Measurements from ENCODE around the gene PEX11G.

The PEX11G gene

GRCh38 chr19:7519361-7520130 lies 30.7 kb upstream of the PEX11G start:
- TF ChIP-seq EZH2phosphoT487 (IDR thresholded peaks at IDR 0.05; ENCODE audit: borderline replicate concordance, low read length) (no peak), CTCF (IDR thresholded peaks at IDR 0.05; ENCODE audit: low read depth, low read length, poor library complexity, severe bottlenecking) (no peak)
- H3K9me2 ChIP-seq (replicated peaks; ENCODE audit: control insufficient read depth, low read length): no peaks in the 10 kb centered on the region
- no peak overlapping the region for H3K4me3 ChIP-seq (ENCODE audit: low read length)
- H3K79me2 ChIP-seq (ENCODE audit: control insufficient read depth, low read length): no peaks in the 10 kb centered on the region
- no peak overlapping the region for H3K4me2 ChIP-seq (ENCODE audit: low read length)
- peaks cover 35% of the 10 kb centered on the region for H3K27me3 ChIP-seq (ENCODE audit: control insufficient read depth, low read length)
- no peaks in the 10 kb centered on the region for H3K9me3 ChIP-seq (ENCODE audit: control insufficient read depth, insufficient read depth, low read length)
- no peak overlapping the region for H3K27ac ChIP-seq (ENCODE audit: low read depth, low read length)
- H3K4me1 ChIP-seq (ENCODE audit: control insufficient read depth, low read length): peaks cover 17% of the 10 kb centered on the region
- no peaks in the 10 kb centered on the region for H3F3A ChIP-seq (ENCODE audit: control insufficient read depth, insufficient read depth)
- no peaks in the 10 kb centered on the region for H4K20me1 ChIP-seq (ENCODE audit: control insufficient read depth, insufficient read depth, low read depth, low read length)
- no peaks in the 10 kb centered on the region for H3K36me3 ChIP-seq (ENCODE audit: control insufficient read depth, low read length)

GRCh38 chr19:7516878-7517277 lies 28.0 kb upstream of the PEX11G start:
- H3F3A ChIP-seq (ENCODE audit: control insufficient read depth, insufficient read depth): no peaks in the 10 kb centered on the region
- no peaks in the 10 kb centered on the region for H4K20me1 ChIP-seq (ENCODE audit: control insufficient read depth, insufficient read depth, low read depth, low read length)
- no peak for TF ChIP-seq CTCF (IDR thresholded peaks at IDR 0.05; ENCODE audit: low read depth, low read length, poor library complexity, severe bottlenecking)
- TF ChIP-seq EZH2phosphoT487 (IDR thresholded peaks at IDR 0.05; ENCODE audit: borderline replicate concordance, low read length): no peak
- H3K36me3 ChIP-seq (ENCODE audit: control insufficient read depth, low read length): no peaks in the 10 kb centered on the region
- H3K9me2 ChIP-seq (replicated peaks; ENCODE audit: control insufficient read depth, low read length): no peaks in the 10 kb centered on the region
- no peaks in the 10 kb centered on the region for H3K9me3 ChIP-seq (ENCODE audit: control insufficient read depth, insufficient read depth, low read length)
- peaks cover 45% of the 10 kb centered on the region for H3K27me3 ChIP-seq (ENCODE audit: control insufficient read depth, low read length)
- no peak overlapping the region for H3K4me3 ChIP-seq (ENCODE audit: low read length)
- H3K79me2 ChIP-seq (ENCODE audit: control insufficient read depth, low read length): no peaks in the 10 kb centered on the region
- peak overlapping the region; percentile 21; the same call in 1 of the 2 replicates for H3K4me2 ChIP-seq (ENCODE audit: low read length)
- H3K4me1 ChIP-seq (ENCODE audit: control insufficient read depth, low read length): peaks cover 5% of the 10 kb centered on the region
- no peak overlapping the region for H3K27ac ChIP-seq (ENCODE audit: low read depth, low read length)

GRCh38 chr19:7516333-7516732 lies 27.5 kb upstream of the PEX11G start:
- Histone ChIP-seq H4K20me1 (ENCODE audit: control insufficient read depth, insufficient read depth, low read depth, low read length) (no peaks in the 10 kb centered on the region), H3F3A (ENCODE audit: control insufficient read depth, insufficient read depth) (no peaks in the 10 kb centered on the region), H3K4me1 (ENCODE audit: control insufficient read depth, low read length) (peaks cover 3% of the 10 kb centered on the region; the same call in 1 of the 2 replicates), H3K9me3 (ENCODE audit: control insufficient read depth, insufficient read depth, low read length) (no peaks in the 10 kb centered on the region), H3K4me3 (ENCODE audit: low read length) (no peak overlapping the region), H3K27me3 (ENCODE audit: control insufficient read depth, low read length) (peaks cover 45% of the 10 kb centered on the region), H3K79me2 (ENCODE audit: control insufficient read depth, low read length) (no peaks in the 10 kb centered on the region), H3K27ac (ENCODE audit: low read depth, low read length) (no peak overlapping the region), H3K9me2 (replicated peaks; ENCODE audit: control insufficient read depth, low read length) (no peaks in the 10 kb centered on the region), H3K36me3 (ENCODE audit: control insufficient read depth, low read length) (no peaks in the 10 kb centered on the region), H3K4me2 (ENCODE audit: low read length) (peak overlapping the region; percentile 21; the same call in 1 of the 2 replicates)
- TF ChIP-seq EZH2phosphoT487 (IDR thresholded peaks at IDR 0.05; ENCODE audit: borderline replicate concordance, low read length) (no peak), CTCF (IDR thresholded peaks at IDR 0.05; ENCODE audit: low read depth, low read length, poor library complexity, severe bottlenecking) (no peak)
